ENCODE data around the gene TTC5.

DNA sequence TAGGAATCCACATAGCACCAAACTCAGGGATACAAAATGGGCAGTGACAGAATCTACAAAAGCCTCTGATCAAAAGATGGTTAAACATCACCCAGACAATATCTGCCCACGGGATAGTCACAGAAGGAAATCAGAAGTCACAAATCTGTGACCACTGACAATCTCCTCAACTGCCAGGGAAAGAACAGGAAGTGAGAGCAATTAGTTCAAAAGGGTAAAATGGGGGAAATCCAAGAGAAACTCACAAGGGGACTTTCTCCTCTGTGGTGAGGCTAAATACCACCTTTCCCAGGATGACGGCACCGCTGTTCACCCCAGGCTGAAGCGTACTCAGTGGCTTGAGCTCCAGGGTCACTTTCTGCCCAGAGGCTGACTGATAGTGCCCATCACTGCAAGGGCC is 10.7 kb downstream of the TTC5 start:
- TF ChIP-seq, protein P1, sequence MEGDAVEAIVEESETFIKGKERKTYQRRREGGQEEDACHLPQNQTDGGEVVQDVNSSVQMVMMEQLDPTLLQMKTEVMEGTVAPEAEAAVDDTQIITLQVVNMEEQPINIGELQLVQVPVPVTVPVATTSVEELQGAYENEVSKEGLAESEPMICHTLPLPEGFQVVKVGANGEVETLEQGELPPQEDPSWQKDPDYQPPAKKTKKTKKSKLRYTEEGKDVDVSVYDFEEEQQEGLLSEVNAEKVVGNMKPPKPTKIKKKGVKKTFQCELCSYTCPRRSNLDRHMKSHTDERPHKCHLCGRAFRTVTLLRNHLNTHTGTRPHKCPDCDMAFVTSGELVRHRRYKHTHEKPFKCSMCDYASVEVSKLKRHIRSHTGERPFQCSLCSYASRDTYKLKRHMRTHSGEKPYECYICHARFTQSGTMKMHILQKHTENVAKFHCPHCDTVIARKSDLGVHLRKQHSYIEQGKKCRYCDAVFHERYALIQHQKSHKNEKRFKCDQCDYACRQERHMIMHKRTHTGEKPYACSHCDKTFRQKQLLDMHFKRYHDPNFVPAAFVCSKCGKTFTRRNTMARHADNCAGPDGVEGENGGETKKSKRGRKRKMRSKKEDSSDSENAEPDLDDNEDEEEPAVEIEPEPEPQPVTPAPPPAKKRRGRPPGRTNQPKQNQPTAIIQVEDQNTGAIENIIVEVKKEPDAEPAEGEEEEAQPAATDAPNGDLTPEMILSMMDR (conservative IDR thresholded peaks at IDR 0.05; ENCODE audit: low read length), result no peak
- TF ChIP-seq EZH2phosphoT487 (IDR thresholded peaks at IDR 0.05; ENCODE audit: borderline replicate concordance, low read depth, low read length), result no peak
